OCI-LY1 (cell line): ENCODE data around the gene TCF25.

Source experiments
- EZH2 ChIP-seq: fragments of 200-600 bp; sonication (generic), shearing (Covaris generic); IDR thresholded peaks from 2 replicates; pipeline ENCODE4 v1.8.0; 2017; ENCODE audit warnings: borderline replicate concordance, mixed run types, mild to moderate bottlenecking, antibody characterized with exemption, low read length, moderate library complexity, mixed read lengths
- TF ChIP-seq, protein P1 (sequence below): fragments of 200-600 bp; sonication (generic), shearing (Covaris generic); IDR thresholded peaks from 2 replicates; pipeline ENCODE4 v1.5.1; 2017; ENCODE audit warnings: mild to moderate bottlenecking, antibody characterized with exemption, low read length, moderate library complexity, mixed read lengths

DNA sequence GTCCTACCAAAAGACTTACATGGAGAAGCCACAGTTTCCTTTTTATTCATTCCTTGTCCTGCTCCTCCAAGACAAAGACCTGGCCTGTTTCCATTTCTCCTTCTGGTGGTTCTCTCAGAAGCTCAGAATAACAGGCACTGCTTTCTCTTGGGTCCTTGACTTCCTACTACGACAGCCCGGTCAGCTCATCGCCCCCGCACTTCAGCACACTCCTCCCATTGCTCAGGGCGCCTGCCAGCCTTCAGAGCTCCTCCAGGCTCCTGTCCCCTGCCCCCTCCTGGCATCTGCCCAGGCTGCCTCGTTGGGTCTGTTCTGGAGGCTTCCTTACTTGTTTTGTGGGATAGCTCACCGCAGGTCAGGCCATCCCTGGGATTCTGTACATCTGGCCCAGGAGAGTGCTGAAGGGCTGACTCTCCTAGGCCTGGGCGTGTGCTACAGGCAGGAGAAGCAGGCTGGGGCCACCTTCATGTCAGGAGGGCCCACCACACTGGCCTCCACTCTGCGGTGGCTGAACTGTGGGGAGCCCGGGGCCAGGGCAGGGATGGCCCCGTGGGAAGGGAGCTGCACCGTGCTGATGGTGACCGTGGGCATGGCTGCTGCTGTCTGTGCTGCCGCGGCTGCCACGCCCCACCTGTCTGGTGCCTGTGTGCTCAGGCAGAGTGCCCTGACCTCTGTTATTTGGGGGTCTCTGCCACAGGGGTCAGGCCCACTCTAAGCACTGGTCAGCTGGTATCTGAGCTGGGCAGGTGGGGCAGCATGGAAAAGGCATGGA, 17.7 kb downstream of the TCF25 start:
- TF ChIP-seq, protein P1, sequence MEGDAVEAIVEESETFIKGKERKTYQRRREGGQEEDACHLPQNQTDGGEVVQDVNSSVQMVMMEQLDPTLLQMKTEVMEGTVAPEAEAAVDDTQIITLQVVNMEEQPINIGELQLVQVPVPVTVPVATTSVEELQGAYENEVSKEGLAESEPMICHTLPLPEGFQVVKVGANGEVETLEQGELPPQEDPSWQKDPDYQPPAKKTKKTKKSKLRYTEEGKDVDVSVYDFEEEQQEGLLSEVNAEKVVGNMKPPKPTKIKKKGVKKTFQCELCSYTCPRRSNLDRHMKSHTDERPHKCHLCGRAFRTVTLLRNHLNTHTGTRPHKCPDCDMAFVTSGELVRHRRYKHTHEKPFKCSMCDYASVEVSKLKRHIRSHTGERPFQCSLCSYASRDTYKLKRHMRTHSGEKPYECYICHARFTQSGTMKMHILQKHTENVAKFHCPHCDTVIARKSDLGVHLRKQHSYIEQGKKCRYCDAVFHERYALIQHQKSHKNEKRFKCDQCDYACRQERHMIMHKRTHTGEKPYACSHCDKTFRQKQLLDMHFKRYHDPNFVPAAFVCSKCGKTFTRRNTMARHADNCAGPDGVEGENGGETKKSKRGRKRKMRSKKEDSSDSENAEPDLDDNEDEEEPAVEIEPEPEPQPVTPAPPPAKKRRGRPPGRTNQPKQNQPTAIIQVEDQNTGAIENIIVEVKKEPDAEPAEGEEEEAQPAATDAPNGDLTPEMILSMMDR: no peak
- TF ChIP-seq EZH2: no peak
